ENCODE results near the gene CCND3.

CCND3 gene

GRCh38 chr6:41937472-41937860 is 4.1 kb downstream of the CCND3 start:
- no peak for TF ChIP-seq CTCF (IDR thresholded peaks at IDR 0.05)

GRCh38 chr6:41936073-41936837 is 5.4 kb downstream of the CCND3 start:
- peak; percentile 75 for TF ChIP-seq CTCF (IDR thresholded peaks at IDR 0.05)

- TF ChIP-seq CTCF (IDR thresholded peaks at IDR 0.05): no peak
Measured at GRCh38 chr6:41935685-41936072, 5.9 kb downstream of the CCND3 start.

- no peak for TF ChIP-seq CTCF (IDR thresholded peaks at IDR 0.05)
Measured at GRCh38 chr6:41935193-41935574, 6.4 kb downstream of the CCND3 start.

GRCh38 chr6:41934278-41935192 is 7.1 kb downstream of the CCND3 start:
- TF ChIP-seq CTCF (IDR thresholded peaks at IDR 0.05): no peak

GRCh38 chr6:41932378-41932777 is 9.2 kb downstream of the CCND3 start:
- TF ChIP-seq CTCF (IDR thresholded peaks at IDR 0.05): no peak

- TF ChIP-seq CTCF (IDR thresholded peaks at IDR 0.05): no peak
Measured at GRCh38 chr6:41931792-41932191, 9.8 kb downstream of the CCND3 start.
